ENCODE results near the gene ZNF423.

DNA sequence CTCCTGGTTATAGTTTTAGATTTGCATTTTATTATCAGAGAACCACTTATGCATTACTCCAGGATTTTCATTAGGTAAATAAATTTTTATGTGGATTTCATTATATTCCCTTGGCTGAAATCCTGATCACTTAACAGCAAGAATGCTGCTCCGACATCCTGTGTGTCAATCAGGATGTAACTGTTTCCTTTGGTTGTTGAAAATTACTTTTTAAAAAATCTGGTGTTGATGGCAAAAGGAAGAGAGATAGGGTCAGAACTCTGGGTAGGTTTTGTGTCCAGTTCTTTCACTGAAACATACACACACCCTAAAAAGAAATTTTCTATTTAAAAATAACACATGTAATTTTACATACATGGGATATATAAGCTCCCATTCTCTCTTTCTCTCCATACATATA is 30.9 kb downstream of the ZNF423 start:
- TF ChIP-seq POLR2A (IDR thresholded peaks at IDR 0.05) = no peak
- TF ChIP-seq, protein P1, sequence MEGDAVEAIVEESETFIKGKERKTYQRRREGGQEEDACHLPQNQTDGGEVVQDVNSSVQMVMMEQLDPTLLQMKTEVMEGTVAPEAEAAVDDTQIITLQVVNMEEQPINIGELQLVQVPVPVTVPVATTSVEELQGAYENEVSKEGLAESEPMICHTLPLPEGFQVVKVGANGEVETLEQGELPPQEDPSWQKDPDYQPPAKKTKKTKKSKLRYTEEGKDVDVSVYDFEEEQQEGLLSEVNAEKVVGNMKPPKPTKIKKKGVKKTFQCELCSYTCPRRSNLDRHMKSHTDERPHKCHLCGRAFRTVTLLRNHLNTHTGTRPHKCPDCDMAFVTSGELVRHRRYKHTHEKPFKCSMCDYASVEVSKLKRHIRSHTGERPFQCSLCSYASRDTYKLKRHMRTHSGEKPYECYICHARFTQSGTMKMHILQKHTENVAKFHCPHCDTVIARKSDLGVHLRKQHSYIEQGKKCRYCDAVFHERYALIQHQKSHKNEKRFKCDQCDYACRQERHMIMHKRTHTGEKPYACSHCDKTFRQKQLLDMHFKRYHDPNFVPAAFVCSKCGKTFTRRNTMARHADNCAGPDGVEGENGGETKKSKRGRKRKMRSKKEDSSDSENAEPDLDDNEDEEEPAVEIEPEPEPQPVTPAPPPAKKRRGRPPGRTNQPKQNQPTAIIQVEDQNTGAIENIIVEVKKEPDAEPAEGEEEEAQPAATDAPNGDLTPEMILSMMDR (IDR thresholded peaks at IDR 0.05) = no peak

Measured in Peyer's patch (tissue), 4 donors.